ENCODE data around the gene PNP.

Gene PNP

GRCh38 chr14:20455355-20456300 is 13.6 kb upstream of the PNP start:
- DNase-seq, result no peak

DNA sequence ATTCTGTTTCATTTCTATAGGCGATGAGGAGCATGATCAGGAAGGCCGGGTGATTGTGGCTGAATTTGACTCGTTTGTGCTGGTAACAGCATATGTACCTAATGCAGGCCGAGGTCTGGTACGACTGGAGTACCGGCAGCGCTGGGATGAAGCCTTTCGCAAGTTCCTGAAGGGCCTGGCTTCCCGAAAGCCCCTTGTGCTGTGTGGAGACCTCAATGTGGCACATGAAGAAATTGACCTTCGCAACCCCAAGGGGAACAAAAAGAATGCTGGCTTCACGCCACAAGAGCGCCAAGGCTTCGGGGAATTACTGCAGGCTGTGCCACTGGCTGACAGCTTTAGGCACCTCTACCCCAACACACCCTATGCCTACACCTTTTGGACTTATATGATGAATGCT is 12.2 kb upstream of the PNP start:
- DNase-seq, result no peak

- DNase-seq, result no peak
Measured at GRCh38 chr14:20458031-20458789, 11.0 kb upstream of the PNP start.

DNA sequence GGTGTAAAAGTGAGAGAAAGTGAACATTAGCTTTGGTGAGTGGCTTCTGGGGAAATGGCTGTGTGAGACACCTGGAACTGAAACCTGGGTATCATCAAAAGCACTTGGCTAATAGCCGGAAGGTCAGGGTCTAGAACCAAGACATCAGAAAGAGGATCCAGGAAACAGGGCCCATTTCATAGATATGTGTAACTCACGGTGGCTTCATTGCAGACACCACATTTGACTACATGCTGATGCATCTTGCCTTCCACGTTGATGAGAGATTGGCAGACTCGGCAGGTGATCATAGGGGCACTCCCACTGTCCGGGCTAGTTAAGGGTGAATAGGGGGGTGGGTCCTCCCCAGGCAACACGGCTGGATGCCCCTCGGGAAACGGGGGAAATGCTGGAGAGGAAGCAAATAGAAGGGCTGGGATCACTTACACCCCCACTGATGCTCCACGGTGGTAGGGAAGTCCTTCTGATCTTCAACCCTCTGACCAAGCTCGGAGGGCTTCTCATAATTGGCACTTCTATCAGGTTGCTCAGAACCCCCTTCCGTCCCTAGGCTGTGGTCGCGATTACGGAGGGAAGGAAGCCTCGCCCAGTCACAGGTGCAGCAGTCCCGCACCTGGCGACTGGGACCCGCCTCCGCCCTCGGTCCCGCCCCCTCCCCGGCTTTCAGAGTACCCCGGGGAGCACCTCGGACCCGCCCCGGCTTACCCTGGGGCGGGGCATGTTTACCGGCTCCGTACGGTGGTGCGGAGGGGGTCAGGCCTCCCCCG is 8.6 kb upstream of the PNP start:
- no peak for DNase-seq

DNA sequence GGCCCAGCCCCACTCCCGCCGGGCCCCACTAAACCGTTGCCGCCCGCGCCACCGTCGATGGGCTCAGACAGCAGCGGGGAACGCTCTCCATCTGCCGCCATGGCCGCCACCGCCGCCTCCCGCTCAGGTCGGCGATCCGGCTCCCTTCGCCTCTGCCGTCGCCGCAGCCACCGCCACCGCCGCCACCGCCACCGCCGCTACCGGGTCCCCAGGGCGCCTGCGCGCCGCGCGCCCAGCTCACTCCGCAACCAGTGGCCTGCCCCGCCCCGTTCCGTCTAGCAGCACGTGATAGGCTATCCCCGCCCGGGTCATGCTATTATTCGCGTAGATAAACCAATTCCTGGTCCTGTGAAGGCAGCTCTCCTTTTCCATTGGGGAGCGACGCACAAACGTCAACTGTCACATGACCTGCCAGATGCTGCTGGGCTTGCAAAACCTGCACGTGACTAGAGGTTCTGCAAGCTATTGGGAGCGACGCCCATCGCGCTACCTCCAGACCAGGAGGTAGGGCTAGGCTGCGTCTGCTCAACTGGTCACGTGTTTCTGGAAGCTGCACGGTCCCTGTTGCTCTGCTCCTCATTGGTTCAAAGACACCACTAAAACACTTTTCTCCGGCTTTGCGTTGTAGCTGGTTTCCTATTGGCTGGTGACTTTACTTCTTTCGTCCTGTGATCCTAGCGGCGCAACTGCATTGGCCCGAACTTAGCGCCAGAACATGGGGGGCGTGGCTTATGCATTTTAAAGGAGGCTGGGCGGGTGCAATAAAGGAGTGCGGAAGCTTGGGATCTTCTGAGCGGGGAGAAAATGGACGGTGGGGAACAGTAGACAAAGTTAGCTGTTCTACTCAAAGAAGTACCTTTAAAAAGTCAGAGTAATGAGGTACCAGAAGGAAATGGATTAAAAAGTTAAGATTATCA is 7.7 kb upstream of the PNP start, which contains the start of gene PIP4P1:
Gene PIP4P1 (minus strand): TSS at position 210 of the 917 bp plus-strand sequence. CDS start 109 bp downstream, at position 101.
- peak; percentile 86 to 100 for DNase-seq

DNA sequence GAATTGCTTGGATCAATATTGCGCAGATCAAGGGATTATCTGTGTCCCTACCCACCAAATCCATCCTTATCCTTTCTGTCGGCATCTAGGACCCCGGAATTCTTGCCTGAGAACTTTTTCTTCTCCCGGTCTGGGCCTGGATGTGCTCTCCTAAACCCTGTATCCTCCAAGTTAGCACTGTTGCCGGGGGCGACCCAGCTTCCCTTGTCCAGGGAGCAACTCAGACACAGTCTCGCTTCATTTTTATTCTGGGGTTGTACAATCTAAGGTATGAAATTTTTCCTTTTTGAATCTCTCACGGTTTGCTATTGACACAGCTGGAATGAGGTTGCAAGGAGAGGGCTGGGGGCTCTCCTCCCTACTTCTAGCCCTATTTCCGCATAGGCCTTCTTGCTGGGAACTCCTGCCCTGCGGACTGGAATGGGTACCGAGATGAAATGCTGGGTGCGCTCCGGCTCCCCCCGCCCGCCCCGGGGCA is 403 bp upstream of the PNP start:
- no peak for DNase-seq

DNA sequence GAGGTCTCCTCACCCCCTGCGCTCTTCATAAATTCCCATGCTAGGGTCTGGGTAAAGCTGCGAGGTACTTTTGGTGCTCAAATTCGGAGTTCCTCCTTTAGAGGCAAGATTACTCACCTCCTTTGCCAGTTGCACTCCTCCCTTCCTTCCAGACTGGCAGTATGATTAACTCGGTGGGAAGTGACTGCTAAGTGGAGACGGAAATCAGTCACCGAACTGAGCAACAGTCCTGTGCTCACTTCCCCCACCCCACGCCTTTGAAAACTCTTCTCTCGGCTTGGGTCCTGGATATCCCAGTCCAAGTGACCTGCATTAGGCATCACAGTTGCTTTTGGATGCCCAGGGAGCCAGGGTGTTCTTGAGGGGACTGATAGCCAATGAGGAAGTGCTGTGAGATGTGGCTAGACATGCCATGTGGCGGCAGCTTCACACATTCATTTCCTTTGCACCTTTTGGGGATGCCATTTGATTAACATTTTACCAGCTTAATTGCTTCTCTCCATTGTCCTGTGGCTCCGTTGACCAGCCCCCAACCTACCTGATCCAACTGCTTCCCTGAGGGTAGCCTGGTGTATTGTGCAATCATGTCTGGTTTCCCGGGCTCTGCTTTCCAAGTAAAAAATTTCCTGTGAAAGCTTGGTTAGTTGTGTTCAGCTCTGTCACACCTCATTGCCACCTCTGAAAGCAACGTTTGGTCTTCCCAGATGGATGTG is 840 bp downstream of the PNP start:
- DNase-seq, result peak; percentile 82 to 88

- DNase-seq, result no peak
Measured at GRCh38 chr14:20470603-20470901, 1.3 kb downstream of the PNP start.

DNA sequence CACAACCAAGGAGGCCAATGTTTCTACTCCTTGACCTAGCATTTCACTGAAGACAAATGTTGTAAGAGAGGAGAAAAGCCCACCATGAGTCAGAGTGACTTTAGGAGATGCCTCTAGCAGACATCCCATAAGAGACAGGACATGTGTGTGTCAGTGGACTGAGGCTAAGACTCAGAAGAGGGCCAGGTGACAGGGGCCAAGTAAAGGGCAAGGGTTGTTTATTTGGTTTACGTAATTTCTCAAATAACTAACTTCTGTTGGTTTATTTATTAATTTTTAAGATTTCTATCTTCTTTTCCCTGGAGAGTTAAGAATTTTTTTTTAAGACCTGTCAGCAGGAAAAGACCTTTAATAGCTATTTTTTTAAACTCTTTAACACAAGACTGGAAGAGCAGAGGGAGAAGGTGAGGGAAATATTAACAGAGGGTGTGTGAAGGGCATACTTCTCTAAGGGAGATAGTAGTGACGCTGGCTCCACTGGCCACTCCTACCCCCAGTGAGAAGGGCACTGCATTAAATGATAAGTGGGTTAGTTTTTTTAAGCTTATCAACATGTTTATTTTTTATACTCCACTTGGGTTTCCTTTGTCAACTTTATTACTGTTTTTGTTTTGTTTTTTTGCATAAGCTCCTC is 3.4 kb downstream of the PNP start:
- no peak for DNase-seq

DNA sequence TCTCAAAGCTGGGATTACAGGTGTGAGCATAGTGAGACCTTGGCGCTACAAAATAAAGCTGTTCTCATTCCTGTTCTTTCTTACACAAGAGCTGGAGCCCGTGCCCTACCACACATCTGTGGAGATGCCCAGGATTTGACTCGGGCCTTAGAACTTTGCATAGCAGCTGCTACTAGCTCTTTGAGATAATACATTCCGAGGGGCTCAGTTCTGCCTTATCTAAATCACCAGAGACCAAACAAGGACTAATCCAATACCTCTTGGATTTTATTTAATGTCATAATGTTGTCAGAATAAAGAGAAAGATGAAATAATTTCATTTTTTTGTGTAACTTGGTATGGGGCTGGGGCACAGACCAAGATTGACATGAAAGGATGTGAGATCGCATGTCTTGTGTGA is 7.6 kb downstream of the PNP start:
- no peak for DNase-seq

GRCh38 chr14:20477211-20477876 is 8.1 kb downstream of the PNP start:
- peak in 1 of 2 donors; percentile 23 for DNase-seq

- no peak for DNase-seq
Measured at GRCh38 chr14:20478894-20479293, 9.7 kb downstream of the PNP start.

GRCh38 chr14:20482382-20482781 is 13.2 kb downstream of the PNP start:
- no peak for DNase-seq

DNA sequence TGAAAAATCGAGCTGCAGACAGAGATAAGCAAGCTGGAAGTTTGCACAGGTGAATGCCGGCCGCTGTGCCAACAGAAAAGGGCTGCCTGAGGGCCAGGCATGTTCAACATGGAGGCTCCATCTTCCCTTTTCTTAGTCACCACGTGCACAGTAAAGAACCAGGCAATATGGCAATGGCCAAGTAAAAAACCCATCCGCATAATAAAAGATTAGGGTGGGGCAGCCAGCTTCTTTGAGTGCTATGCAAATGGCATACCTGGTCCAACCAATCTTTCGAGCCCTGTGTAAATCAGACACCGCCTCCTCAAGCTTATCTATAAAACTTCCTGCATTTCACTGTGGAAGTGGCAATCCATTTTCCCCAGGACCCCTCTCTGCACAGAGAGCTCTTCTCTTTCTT is 16.7 kb downstream of the PNP start:
- DNase-seq, result no peak

DNA sequence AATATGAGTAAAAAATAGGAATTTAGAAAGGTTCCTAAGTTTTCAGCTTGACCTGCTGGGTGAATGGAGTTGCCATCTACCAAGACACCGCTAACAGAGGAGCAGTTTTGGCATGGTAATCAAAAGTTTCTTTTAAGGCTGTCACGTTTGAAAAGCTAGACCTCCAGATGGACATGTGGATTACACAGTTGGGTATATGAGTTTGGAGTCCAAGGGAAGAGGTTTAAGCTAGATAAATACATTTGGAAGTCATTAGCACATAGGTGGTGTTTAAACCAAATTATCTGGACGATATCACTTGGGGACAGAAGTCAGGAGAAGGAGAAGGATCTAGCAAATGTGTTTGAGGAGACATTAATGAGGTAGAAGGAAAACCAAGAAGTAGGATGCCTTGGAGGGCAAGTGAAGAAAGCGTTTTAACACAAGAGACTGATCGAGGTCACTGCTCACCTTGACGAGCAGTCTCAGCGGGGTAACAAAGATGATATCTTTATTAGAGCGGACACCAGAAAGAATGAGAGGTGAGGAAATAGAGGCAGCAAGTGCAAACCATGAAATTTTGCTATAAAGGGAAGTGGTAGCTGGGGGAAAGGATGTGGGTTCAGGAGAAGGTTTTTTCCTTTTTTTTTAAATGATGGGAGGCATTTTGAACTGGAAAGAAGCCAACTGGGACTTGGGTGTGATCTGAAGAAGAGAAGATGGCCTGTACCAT is 17.6 kb downstream of the PNP start:
- DNase-seq, result no peak

- no peak for DNase-seq
Measured at GRCh38 chr14:20487396-20487725, 18.2 kb downstream of the PNP start.

GRCh38 chr14:20489093-20489994 is 20.1 kb downstream of the PNP start:
- no peak for DNase-seq

GRCh38 chr14:20490563-20490962 is 21.4 kb downstream of the PNP start:
- no peak for DNase-seq

GRCh38 chr14:20492486-20492885 is 23.3 kb downstream of the PNP start:
- no peak for DNase-seq

Data from bone marrow (tissue), 2 donors.